Smooth muscle cell (in vitro differentiated cells): ENCODE data around the gene TMEM163. TPM values are rescaled to one million over a fixed set of nuclear protein-coding genes. Genes with fewer than 3 reads are reported as not detected.

Source experiments
- DNase-seq: peaks from one replicate; lab custom pipeline; 2025; ENCODE audit not compliant: unreplicated experiment; lab: John Stamatoyannopoulos, UW
- H2AFZ ChIP-seq: fragments of 200-600 bp; sonication (generic); 2 replicates; pipeline ENCODE4 v1.6.0; 2016; ENCODE audit warnings: antibody characterized with exemption, low read depth, mild to moderate bottlenecking
- H3F3A ChIP-seq: fragments of 200-600 bp; sonication (generic); 2 replicates; pipeline ENCODE4 v1.6.0; 2017; ENCODE audit warnings: antibody characterized with exemption, low read depth
- H3K27ac ChIP-seq: fragments of 200-600 bp; sonication (generic); 2 replicates; pipeline ENCODE4 v1.5.1; 2016; ENCODE audit warnings: low read depth, mild to moderate bottlenecking
- H3K27me3 ChIP-seq: fragments of 200-600 bp; sonication (generic); 2 replicates; pipeline ENCODE4 v1.6.1; 2016; ENCODE audit warnings: low read depth, mild to moderate bottlenecking
- H3K36me3 ChIP-seq: fragments of 200-600 bp; sonication (generic); 2 replicates; pipeline ENCODE4 v1.5.1; 2016; ENCODE audit warnings: low read depth
- H3K4me1 ChIP-seq: fragments of 200-600 bp; sonication (generic); 2 replicates; pipeline ENCODE4 v1.5.1; 2016; ENCODE audit warnings: low read depth
- H3K4me2 ChIP-seq: fragments of 200-600 bp; sonication (generic); 2 replicates; pipeline ENCODE4 v1.6.0; 2016; ENCODE audit warnings: mild to moderate bottlenecking
- H3K4me3 ChIP-seq: fragments of 200-600 bp; sonication (generic); 2 replicates; pipeline ENCODE4 v1.5.1; 2016; ENCODE audit warnings: mild to moderate bottlenecking
- H3K79me2 ChIP-seq: fragments of 200-600 bp; sonication (generic); 2 replicates; pipeline ENCODE4 v1.6.0; 2016; ENCODE audit warnings: low read depth, mild to moderate bottlenecking
- H3K9ac ChIP-seq: fragments of 200-600 bp; sonication (generic); 2 replicates; pipeline ENCODE4 v1.6.0; 2016; ENCODE audit warnings: low read depth
- H3K9me3 ChIP-seq: fragments of 200-600 bp; sonication (generic); replicated peaks from 2 replicates; pipeline ENCODE4 v1.5.1; 2016; ENCODE audit warnings: low read depth
- H4K20me1 ChIP-seq: fragments of 200-600 bp; sonication (generic); 2 replicates; pipeline ENCODE4 v1.6.0; 2016; ENCODE audit warnings: low read depth
- WGBS: methylation state at CpG from one replicate; pipeline ENCODE4 v1.1.7; 2016; ENCODE audit warnings: low lambda C conversion rate; 5-methylcytosine and 5-hydroxymethylcytosine counted together
- polyA plus RNA-seq: library from polyadenylated mRNA; unstranded; fragments of >200 nt; fragmentation: Nextera tagmentation; extraction: Ambion mirVana; gene quantifications from 2 replicates; pipeline ENCODE4 v1.2.1, GENCODE V29; 2016
- total RNA-seq: library from RNA; depleted of rRNA; stranded (reverse); fragments of >200 nt; gene quantifications from 2 replicates; pipeline ENCODE4 v1.2.3, GENCODE V29; 2014
- TF ChIP-seq, protein P1 (sequence below): fragments of 200-600 bp; sonication (generic); IDR thresholded peaks from 2 replicates; pipeline ENCODE4 v1.5.1; 2017; ENCODE audit warnings: borderline replicate concordance, mild to moderate bottlenecking, antibody characterized with exemption; ENCODE audit not compliant: insufficient read depth, poor library complexity, severe bottlenecking

The TMEM163 gene
- total and polyA plus RNA-seq, 2 experiments from 2014 or later, result 0.31 TPM; not detected in 1

DNA sequence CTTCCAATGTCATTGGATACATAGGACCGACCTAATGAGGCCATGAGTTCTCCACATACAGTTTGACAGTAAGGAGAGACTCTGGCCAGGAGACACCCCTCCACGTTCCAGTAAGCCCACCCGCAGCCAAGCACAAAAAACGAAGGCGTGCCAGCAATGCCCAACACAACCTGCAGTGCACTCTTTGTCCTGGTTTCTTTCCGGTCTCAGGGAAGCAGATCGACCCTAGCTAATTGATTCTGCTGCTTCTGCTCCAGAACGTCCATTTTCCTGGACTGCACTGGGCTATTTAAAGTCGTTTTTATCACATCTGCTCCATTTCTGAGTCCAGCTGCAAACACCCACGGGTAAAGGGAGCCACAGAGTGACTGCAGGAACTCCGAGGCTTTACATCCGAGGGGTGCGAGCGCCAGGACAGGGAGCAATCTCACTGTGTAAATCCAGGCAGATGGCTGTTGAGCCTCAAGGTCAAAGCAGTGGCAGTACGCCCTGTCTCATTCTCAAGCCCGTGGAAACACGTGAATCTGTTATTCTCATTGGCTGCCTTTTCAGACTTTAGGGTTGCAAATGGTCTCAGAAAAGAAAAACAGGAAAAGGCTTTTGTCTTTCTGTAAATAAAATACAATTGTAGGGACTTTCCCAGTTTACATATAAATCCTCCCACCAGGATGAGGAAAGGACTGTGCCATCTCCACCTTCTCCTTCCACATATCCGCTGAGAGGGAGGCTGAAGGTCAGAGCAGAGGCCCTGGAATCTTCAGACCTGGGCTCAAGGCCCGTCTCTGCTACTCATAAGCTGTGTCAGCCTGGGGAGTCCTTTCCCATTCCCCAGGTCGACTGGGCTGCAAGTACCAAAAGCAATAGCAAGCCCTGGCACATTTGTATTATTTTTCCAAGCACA lies 40.7 kb downstream of the TMEM163 start:
- Histone ChIP-seq H3K4me3 (no peak overlapping the region), H3K9ac (no peak overlapping the region), H3K4me1 (no peaks in the 10 kb centered on the region), H3K27me3 (no peaks in the 10 kb centered on the region), H3K36me3 (no peaks in the 10 kb centered on the region), H3K9me3 (no peaks in the 10 kb centered on the region), H2AFZ (peak overlapping the region; percentile 9), H4K20me1 (no peaks in the 10 kb centered on the region), H3K4me2 (no peak overlapping the region), H3K27ac (no peak overlapping the region), H3K79me2 (no peaks in the 10 kb centered on the region), H3F3A (no peaks in the 10 kb centered on the region)
- TF ChIP-seq, protein P1, sequence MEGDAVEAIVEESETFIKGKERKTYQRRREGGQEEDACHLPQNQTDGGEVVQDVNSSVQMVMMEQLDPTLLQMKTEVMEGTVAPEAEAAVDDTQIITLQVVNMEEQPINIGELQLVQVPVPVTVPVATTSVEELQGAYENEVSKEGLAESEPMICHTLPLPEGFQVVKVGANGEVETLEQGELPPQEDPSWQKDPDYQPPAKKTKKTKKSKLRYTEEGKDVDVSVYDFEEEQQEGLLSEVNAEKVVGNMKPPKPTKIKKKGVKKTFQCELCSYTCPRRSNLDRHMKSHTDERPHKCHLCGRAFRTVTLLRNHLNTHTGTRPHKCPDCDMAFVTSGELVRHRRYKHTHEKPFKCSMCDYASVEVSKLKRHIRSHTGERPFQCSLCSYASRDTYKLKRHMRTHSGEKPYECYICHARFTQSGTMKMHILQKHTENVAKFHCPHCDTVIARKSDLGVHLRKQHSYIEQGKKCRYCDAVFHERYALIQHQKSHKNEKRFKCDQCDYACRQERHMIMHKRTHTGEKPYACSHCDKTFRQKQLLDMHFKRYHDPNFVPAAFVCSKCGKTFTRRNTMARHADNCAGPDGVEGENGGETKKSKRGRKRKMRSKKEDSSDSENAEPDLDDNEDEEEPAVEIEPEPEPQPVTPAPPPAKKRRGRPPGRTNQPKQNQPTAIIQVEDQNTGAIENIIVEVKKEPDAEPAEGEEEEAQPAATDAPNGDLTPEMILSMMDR, result no peak
- no peak for DNase-seq
- WGBS, result 51% methylated on average over 20 of the region's 20 CpGs

DNA sequence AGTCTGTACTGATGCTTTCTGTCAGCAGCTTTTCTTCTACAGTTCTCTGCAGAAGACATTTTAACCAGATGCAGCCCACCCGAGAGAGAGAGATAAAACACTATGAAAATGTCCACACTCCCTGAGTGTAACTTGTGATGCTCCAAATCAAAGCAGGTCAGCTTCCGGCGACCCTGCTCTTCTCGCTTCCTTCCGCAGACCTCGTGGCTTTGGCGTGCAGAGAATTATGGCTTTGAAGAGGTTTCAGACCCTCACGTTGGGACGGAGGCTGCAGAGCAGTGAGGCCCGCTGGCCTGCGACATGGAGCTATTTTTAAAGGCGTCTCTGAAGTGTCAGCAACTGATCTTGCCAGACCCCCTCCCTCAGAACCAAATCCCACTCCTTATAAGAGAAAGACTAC lies 41.8 kb downstream of the TMEM163 start:
- DNase-seq, result no peak
- Histone ChIP-seq H4K20me1 (no peaks in the 10 kb centered on the region), H3K4me2 (peak overlapping the region; percentile 6), H3K4me1 (no peaks in the 10 kb centered on the region), H2AFZ (peak overlapping the region; percentile 42), H3K9me3 (no peaks in the 10 kb centered on the region), H3F3A (no peaks in the 10 kb centered on the region), H3K9ac (no peak overlapping the region), H3K79me2 (no peaks in the 10 kb centered on the region), H3K4me3 (no peak overlapping the region), H3K27me3 (no peaks in the 10 kb centered on the region), H3K27ac (no peak overlapping the region), H3K36me3 (no peaks in the 10 kb centered on the region)
- 44% methylated on average over 12 of the region's 12 CpGs for WGBS
- TF ChIP-seq, protein P1, result no peak

DNA sequence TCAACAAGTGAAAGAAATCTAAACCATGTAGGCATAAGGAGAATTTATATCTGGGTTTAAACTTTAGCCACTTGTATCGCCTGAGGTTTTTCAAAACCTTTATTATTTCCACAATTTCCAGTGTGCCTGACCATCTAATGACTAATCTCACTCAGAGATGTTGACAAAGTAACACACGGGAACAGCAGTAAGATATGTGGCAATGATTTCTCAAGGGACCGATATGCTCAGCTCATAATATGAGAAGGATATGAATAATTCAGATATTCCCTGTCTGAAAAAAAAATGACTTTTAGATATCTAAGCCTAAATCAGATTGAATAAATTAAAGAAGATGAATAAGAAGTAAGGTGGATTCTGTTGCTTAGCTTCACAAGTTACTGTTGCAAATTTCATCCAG lies 43.5 kb downstream of the TMEM163 start:
- Histone ChIP-seq H2AFZ (no peak overlapping the region), H3K9me3 (no peaks in the 10 kb centered on the region), H3K4me1 (no peaks in the 10 kb centered on the region), H3K27me3 (peaks cover 13% of the 10 kb centered on the region), H3K9ac (no peak overlapping the region), H3K27ac (no peak overlapping the region), H4K20me1 (no peaks in the 10 kb centered on the region), H3K36me3 (no peaks in the 10 kb centered on the region), H3K79me2 (no peaks in the 10 kb centered on the region), H3K4me2 (no peak overlapping the region), H3K4me3 (no peak overlapping the region), H3F3A (no peaks in the 10 kb centered on the region)
- DNase-seq, result no peak
- TF ChIP-seq, protein P1, result no peak
- 81% methylated on average over 3 of the region's 3 CpGs for WGBS
